ENCODE results near the gene PELI1.

Gene PELI1

GRCh38 chr2:64192125-64192479 lies 47.9 kb upstream of the PELI1 start:
- no peaks in the 10 kb centered on the region for H3F3A ChIP-seq (ENCODE audit: insufficient read depth, low read length)
- H3K4me2 ChIP-seq (ENCODE audit: low read length): no peak overlapping the region
- H3K79me2 ChIP-seq (ENCODE audit: insufficient read depth, low read length): no peaks in the 10 kb centered on the region
- H3K27ac ChIP-seq (ENCODE audit: low read depth, low read length, poor library complexity, severe bottlenecking): no peak overlapping the region
- no peak overlapping the region for H3K4me3 ChIP-seq (ENCODE audit: low read depth, low read length, poor library complexity, severe bottlenecking)
- H3K9me3 ChIP-seq (ENCODE audit: low read length): no peaks in the 10 kb centered on the region
- no peak overlapping the region for H2AFZ ChIP-seq (ENCODE audit: low read length)
- no peak overlapping the region for H3K9ac ChIP-seq (ENCODE audit: low read length)
- TF ChIP-seq CTCF (IDR thresholded peaks at IDR 0.05; ENCODE audit: low read length) (no peak), EZH2 (IDR thresholded peaks at IDR 0.05; ENCODE audit: borderline replicate concordance, low read length) (no peak)
- no peaks in the 10 kb centered on the region for H3K9me2 ChIP-seq (ENCODE audit: low read depth, low read length)
- H4K20me1 ChIP-seq (ENCODE audit: insufficient read depth, low read length): no peaks in the 10 kb centered on the region
- no peaks in the 10 kb centered on the region for H3K27me3 ChIP-seq (ENCODE audit: insufficient read depth, low read length)
- peaks cover 28% of the 10 kb centered on the region for H3K4me1 ChIP-seq (ENCODE audit: insufficient read depth, low read length, severe bottlenecking)
- H3K36me3 ChIP-seq (ENCODE audit: insufficient read depth, low read length): no peaks in the 10 kb centered on the region

GRCh38 chr2:64189586-64189985 lies 45.4 kb upstream of the PELI1 start:
- Histone ChIP-seq H3F3A (ENCODE audit: insufficient read depth, low read length) (no peaks in the 10 kb centered on the region), H3K27me3 (ENCODE audit: insufficient read depth, low read length) (no peaks in the 10 kb centered on the region), H3K4me1 (ENCODE audit: insufficient read depth, low read length, severe bottlenecking) (peaks cover 28% of the 10 kb centered on the region), H2AFZ (ENCODE audit: low read length) (no peak overlapping the region), H3K9me3 (ENCODE audit: low read length) (no peaks in the 10 kb centered on the region), H3K4me2 (ENCODE audit: low read length) (peak overlapping the region; percentile 75), H3K27ac (ENCODE audit: low read depth, low read length, poor library complexity, severe bottlenecking) (peak overlapping the region; percentile 52), H3K9ac (ENCODE audit: low read length) (peak overlapping the region; percentile 46; the same call in 1 of the 2 replicates), H3K79me2 (ENCODE audit: insufficient read depth, low read length) (no peaks in the 10 kb centered on the region), H3K9me2 (ENCODE audit: low read depth, low read length) (no peaks in the 10 kb centered on the region), H4K20me1 (ENCODE audit: insufficient read depth, low read length) (no peaks in the 10 kb centered on the region), H3K4me3 (ENCODE audit: low read depth, low read length, poor library complexity, severe bottlenecking) (peak overlapping the region; percentile 50), H3K36me3 (ENCODE audit: insufficient read depth, low read length) (no peaks in the 10 kb centered on the region)
- TF ChIP-seq CTCF (IDR thresholded peaks at IDR 0.05; ENCODE audit: low read length) (no peak), EZH2 (IDR thresholded peaks at IDR 0.05; ENCODE audit: borderline replicate concordance, low read length) (no peak)

- Histone ChIP-seq H3K4me1 (ENCODE audit: insufficient read depth, low read length, severe bottlenecking) (peaks cover 28% of the 10 kb centered on the region), H4K20me1 (ENCODE audit: insufficient read depth, low read length) (no peaks in the 10 kb centered on the region), H3K36me3 (ENCODE audit: insufficient read depth, low read length) (no peaks in the 10 kb centered on the region), H3K9me3 (ENCODE audit: low read length) (no peaks in the 10 kb centered on the region), H2AFZ (ENCODE audit: low read length) (no peak overlapping the region), H3K9me2 (ENCODE audit: low read depth, low read length) (no peaks in the 10 kb centered on the region), H3K27ac (ENCODE audit: low read depth, low read length, poor library complexity, severe bottlenecking) (peak overlapping the region; percentile 52), H3K9ac (ENCODE audit: low read length) (peak overlapping the region; percentile 46; the same call in 1 of the 2 replicates), H3F3A (ENCODE audit: insufficient read depth, low read length) (no peaks in the 10 kb centered on the region), H3K4me3 (ENCODE audit: low read depth, low read length, poor library complexity, severe bottlenecking) (peak overlapping the region; percentile 50), H3K27me3 (ENCODE audit: insufficient read depth, low read length) (no peaks in the 10 kb centered on the region), H3K79me2 (ENCODE audit: insufficient read depth, low read length) (no peaks in the 10 kb centered on the region), H3K4me2 (ENCODE audit: low read length) (peak overlapping the region; percentile 75)
- TF ChIP-seq EZH2 (IDR thresholded peaks at IDR 0.05; ENCODE audit: borderline replicate concordance, low read length) (no peak), CTCF (IDR thresholded peaks at IDR 0.05; ENCODE audit: low read length) (no peak)
Measured at GRCh38 chr2:64189167-64189566, 44.9 kb upstream of the PELI1 start.
